GM19452 (cell line): ENCODE results near the gene STAT4.

Experiments
- ATAC-seq: cut with Tn5 transposase; IDR thresholded peaks from one replicate; pipeline ENCODE4 v1.9.1; 2021; ENCODE audit not compliant: unreplicated experiment

The STAT4 gene

DNA sequence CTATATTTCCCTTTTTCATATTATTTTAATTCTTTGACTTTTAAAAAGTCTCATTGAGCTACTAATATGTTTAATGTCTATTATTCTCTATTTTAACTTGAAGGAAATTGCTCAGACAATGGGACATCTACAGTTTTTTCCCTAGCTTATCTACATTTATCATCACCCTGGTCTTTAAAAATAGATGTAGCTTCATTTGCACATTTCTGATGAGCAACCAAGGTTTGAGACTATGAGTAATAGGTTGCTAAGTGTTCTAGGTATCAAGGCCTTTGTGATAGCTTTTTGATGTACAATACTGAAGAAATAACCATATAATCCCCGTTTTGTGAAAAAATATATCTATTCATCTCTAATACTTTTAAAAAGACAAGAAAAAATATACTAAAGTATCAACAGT lies 47.0 kb downstream of the STAT4 start:
- no peak for ATAC-seq

DNA sequence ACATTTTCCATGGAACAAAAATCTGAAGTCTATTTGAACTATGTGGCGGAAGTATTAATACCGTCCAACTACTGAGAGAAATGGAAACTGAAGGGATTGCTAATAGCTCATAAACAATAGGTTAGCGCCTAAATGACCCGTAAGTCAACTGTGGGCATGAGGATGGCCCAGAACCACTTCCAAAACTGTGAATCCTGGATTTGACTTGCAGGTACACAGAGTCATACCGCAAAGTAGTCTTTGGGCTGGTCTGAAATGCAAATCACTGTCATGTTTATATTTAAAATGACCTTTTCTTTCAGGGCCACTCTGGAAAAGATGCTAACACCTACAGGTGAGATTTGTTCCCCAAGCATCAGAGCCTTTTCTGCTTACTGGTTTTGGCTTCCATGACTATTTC lies 50.6 kb downstream of the STAT4 start:
- ATAC-seq = no peak

DNA sequence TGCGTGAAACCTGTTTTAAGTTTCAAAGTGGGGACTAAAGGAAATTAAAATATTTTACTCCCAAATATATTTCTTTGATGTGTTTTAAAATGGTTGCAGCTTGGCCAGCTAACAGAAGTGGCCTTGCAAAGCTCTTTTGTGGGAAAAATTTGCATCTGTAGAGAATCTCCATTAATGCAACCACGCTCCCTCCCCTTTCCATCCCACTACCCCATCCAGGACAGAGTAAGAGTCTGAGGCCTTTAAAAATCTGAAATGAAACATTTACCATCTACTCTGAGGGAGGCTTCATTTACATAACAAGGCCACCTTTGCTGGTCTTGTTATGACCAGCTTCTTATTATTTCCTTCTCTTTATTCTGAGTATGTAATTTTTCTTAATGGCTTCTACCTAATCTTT lies 63.5 kb downstream of the STAT4 start:
- ATAC-seq = no peak

- ATAC-seq = no peak
Measured at GRCh38 chr2:191086706-191087105, 64.1 kb downstream of the STAT4 start.

DNA sequence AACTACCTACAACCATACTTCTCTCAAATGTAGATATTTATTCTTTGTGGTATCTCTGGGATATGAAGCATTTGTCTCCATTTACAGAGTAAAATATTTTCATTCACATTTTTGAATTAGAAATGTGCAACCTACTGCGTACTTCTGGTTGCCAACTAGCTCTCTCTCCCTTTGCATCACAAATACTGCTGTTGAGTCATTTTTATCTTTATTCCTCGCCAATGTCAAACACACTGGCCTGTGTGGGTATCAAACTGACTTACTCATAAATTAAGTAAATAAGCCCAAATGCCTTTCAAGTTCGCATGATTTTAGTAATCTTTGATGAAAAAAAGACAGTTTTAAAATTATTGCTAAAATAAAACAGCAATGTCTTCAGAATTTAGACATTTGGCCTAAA lies 67.3 kb downstream of the STAT4 start:
- no peak for ATAC-seq

DNA sequence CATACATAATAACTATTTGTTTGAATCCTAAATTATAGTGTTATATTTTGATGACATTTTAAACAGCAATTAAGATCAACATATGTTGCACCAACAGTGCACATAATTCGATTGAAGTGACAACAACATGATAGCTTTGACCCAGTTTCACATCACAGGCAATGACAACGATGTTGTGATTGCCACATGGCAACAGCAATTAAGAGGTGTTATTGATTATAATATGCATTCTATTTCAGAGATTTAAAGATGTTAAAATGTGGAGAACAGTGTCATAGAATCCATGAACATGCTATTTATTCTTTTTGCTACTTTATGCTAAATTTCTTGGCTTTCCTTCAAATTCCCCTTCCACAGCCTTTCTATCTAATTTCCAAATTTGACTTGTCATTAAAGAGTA lies 68.5 kb downstream of the STAT4 start:
- no peak for ATAC-seq

GRCh38 chr2:191081411-191082155 lies 69.2 kb downstream of the STAT4 start:
- no peak for ATAC-seq

DNA sequence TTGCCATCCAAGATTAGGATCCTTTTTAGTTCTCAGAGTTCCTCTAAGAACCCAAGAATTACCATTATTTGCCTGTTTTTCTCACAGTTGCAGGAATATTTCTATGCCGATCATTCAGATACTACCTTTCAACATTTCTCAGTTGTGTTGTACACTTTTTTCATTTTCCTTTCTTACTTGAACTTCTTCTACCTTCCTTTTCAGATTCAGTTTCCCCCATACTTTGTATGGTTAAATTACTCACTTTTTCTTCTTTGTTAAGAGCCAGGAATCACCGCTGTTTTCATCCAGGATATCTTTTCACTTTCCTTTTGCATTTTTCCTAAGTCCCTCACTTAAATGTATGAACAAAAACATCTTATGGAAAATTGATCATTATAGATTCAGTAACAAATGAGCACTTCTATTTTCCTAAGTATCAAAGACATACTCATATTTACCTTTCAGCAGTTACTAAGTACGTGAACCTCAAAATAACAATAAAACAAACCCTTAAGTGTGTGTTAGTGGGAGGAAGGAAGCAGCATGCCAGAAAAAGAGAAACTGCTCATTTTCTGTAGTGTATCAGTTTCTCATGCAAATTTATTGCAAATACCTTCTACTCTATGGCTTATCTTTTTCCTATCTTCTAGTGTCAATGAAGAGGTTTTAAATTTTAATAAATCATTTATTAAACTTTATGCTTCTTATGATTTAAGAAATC lies 72.5 kb downstream of the STAT4 start:
- ATAC-seq = no peak

GRCh38 chr2:191070276-191070675 lies 80.5 kb downstream of the STAT4 start:
- ATAC-seq = no peak

DNA sequence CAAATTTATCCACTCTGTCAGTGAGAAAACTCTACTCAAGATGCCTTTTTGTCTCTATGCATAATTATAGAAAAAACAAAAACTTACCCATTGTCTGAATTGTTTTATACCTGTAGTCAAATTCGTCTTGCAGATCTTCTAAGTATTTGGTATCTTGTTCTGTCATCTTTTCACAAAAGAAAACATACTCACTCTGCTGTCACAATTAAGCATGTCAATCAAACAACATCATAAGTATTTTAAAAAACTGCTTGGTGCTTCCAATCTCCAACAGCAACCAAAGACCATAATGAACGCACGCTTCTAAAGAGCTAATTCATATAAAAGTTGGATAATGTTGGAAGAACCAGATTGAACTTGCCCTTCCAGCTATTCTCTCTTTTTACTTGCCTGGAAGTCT lies 81.2 kb downstream of the STAT4 start:
- no peak for ATAC-seq

- no peak for ATAC-seq
Measured at GRCh38 chr2:191066919-191067233, 83.9 kb downstream of the STAT4 start.

GRCh38 chr2:191066197-191066918 lies 84.4 kb downstream of the STAT4 start:
- no peak for ATAC-seq

DNA sequence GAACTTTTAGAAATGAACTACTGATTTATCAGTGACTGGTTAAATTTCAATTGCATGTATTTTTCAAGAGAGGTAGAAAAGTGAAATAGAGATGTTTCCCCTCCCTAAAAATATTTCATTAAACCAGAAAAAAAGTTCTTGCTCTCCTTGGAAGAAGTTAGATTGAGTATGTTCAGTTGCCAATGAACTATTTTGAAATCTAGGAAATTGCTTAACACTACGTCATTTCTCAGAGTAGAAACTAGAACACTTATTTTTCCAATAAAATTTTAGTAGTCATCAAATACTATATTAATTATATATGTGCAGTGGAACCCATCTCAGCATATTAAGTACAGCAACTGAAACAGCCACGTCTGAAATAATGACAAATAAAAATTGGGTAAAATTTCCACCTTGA lies 85.0 kb downstream of the STAT4 start:
- no peak for ATAC-seq

DNA sequence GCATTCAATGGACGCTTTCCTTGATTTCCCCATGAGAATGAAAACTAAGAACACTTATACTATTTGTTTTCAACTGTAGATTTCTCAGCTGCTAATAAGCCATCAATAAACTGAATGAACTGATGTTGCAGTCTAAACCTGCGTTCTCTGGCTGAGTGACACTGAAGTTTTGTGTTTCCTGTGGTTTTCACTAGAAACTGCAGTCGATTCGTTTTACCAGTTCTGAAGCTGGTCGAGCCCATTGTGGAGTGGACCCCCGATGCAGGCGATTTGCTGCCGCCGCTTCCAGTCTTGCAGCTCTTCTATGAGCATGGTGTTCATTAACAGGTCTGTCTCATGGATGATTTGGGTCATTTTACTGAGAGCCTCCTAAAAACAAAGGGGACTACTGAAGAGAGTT lies 86.2 kb downstream of the STAT4 start:
- ATAC-seq = no peak

DNA sequence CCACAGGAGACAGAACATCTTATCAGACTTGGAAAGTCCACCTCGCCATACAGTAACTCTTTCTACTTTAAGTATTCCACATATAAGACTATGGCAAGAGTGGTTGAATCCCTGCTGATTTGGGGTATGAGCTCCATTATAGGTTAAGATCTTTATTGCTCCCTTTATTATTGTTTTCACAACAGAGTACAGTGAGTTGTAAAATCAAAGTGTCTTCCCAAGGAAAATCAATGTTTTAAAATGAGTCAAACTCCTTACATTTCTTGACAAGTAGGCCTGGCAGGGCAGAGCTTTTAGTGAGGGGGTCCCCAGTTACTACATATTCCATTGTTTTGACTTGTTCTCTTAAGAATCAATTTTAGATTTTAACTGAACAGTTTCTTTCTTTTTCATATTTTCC lies 87.2 kb downstream of the STAT4 start:
- no peak for ATAC-seq

GRCh38 chr2:191061381-191061980 lies 89.3 kb downstream of the STAT4 start:
- ATAC-seq = no peak

- no peak for ATAC-seq
Measured at GRCh38 chr2:191059308-191059707, 91.5 kb downstream of the STAT4 start.

DNA sequence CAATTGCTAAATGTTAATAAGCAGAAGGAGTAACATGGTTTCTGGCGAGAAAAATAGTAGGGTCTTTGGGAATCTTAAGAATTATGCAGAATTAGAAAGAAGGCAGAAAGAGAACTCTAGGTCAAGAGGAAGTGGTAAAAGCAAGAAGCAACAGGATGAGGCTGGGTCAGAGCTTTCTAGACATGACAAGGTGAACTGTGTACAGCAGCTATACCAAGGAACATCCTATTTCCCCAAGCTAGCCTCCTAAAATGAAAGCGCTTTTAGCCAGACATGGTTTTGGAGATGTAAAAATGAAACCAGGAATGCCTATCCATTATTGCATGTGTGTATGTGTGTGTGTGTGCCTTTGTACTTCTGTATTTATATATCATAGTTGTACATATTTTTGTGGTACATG lies 94.6 kb downstream of the STAT4 start:
- ATAC-seq = no peak

- no peak for ATAC-seq
Measured at GRCh38 chr2:191053256-191053655, 97.5 kb downstream of the STAT4 start.

DNA sequence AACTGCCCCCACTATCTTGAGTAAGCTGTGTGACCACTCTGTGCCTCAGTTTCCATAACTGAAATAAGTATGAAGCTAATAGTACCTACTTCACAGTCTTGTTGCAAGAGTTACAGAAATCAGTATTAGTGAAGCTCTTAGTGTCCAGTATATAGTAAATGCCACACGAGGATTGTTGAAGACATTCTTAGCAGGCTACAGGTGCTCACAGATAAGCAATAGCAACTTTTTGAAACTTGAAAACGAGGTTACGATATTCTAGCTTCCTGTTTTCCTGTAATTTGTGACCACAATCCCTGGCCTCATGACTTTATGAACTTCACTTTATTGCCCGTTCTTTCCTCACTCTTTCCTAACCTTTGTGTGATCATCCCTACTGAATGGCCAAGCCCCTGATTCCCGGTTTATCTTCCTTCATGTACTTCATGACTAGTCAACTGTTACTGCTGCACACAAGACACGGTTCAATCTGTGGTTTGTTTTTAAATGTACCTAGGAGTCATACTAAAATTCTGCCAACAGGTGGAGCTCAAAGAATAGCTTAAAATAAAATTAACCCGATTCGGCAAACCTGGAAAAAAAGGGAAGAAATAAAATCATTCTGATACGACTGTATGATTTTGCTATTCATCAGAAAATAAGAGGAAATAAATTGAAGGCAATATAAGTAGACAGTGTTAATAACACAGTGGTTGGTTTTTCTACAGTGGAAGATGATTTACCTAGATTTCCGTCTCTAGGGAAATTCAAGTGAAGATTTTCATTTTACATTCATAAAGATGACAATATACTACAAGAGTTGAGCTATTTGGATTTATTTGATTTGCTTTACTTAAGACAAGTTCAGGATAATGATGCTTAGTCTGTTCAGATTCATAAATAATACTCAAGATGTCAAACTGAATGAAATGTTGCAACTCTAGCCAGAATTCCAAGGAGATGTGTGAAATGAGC lies 98.7 kb downstream of the STAT4 start:
- no peak for ATAC-seq

DNA sequence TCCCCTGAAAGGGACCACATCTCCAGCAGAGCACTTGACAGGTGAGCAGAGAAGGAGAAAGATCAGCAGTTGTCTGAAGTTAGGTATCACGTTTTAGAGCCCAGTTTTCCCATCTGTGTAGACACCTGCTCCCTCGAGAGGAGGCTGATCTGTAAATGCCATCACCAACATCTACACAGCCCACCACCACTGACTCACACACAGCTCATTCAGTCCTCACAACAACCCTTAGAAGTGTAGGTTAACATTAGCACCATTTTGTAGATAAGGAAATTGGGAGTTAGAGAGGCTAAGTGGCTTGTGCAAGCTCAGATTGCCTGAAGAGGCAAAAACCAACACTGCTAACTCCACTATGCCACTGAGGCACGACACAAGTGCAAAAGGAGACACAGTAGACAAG lies 99.6 kb downstream of the STAT4 start:
- no peak for ATAC-seq
